ENCODE data around the gene MTMR12.
A peak's percentile ranks its signal among the peaks of the same experiment; 100 is the strongest.

MTMR12 gene, protein sequence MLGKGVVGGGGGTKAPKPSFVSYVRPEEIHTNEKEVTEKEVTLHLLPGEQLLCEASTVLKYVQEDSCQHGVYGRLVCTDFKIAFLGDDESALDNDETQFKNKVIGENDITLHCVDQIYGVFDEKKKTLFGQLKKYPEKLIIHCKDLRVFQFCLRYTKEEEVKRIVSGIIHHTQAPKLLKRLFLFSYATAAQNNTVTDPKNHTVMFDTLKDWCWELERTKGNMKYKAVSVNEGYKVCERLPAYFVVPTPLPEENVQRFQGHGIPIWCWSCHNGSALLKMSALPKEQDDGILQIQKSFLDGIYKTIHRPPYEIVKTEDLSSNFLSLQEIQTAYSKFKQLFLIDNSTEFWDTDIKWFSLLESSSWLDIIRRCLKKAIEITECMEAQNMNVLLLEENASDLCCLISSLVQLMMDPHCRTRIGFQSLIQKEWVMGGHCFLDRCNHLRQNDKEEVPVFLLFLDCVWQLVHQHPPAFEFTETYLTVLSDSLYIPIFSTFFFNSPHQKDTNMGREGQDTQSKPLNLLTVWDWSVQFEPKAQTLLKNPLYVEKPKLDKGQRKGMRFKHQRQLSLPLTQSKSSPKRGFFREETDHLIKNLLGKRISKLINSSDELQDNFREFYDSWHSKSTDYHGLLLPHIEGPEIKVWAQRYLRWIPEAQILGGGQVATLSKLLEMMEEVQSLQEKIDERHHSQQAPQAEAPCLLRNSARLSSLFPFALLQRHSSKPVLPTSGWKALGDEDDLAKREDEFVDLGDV

DNA sequence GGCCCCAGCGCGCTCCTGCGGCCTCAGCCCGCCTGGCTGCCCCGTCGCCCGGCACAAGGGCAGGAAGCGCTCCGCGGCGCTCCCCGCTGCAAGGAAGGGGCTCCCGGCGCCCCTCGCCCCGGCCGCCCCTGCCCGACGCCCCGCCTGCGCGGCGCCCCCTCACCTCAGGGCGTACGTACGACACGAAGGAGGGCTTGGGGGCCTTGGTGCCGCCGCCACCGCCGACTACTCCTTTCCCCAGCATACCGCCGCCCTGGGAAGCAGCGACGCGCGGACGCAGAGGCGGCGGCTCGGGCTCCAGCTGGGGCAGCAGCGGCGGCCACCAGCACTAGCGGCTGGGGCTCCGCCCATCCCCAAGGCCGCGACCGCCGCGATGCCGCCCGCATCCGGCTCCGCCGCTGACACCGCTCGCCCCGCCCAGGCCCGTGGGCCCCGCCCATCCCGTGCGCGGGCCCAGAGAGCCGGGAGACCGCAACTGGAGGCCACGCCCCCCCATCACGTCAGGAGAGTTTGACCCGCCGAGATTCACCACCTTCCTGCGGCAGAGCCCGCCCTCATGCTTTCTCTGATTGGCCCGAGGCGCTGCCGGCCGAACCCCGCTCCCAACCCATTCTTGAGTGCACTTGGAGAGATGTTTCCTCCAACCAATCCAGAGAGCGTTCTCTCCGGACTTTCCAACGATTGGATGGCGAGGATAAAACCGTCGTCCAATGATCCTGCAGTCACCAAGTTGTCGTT lies at the start of gene MTMR12:
Gene MTMR12, minus strand, starts transcription at position 345 of the 738 bp plus-strand sequence. Its CDS starts 101 bp downstream, at position 244.
- ATAC-seq (ENCODE audit: low read depth) (peak; percentile 96), DNase-seq (ENCODE audit: low spot score) (peak; percentile 100)
- TF ChIP-seq, protein P1, sequence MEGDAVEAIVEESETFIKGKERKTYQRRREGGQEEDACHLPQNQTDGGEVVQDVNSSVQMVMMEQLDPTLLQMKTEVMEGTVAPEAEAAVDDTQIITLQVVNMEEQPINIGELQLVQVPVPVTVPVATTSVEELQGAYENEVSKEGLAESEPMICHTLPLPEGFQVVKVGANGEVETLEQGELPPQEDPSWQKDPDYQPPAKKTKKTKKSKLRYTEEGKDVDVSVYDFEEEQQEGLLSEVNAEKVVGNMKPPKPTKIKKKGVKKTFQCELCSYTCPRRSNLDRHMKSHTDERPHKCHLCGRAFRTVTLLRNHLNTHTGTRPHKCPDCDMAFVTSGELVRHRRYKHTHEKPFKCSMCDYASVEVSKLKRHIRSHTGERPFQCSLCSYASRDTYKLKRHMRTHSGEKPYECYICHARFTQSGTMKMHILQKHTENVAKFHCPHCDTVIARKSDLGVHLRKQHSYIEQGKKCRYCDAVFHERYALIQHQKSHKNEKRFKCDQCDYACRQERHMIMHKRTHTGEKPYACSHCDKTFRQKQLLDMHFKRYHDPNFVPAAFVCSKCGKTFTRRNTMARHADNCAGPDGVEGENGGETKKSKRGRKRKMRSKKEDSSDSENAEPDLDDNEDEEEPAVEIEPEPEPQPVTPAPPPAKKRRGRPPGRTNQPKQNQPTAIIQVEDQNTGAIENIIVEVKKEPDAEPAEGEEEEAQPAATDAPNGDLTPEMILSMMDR (IDR thresholded peaks at IDR 0.05; ENCODE audit: poor library complexity, severe bottlenecking) = no peak
- Histone ChIP-seq H3K36me3 (ENCODE audit: low read depth) (no peaks in the 10 kb centered on the region), H3K27ac (ENCODE audit: poor library complexity, severe bottlenecking) (peak within 1 kb of the TSS; percentile 56), H3K4me1 (ENCODE audit: insufficient read depth, poor library complexity, severe bottlenecking) (no peaks in the 10 kb centered on the region), H3K4me3 (ENCODE audit: severe bottlenecking) (peak within 1 kb of the TSS; percentile 86), H3K27me3 (ENCODE audit: insufficient read depth, poor library complexity, severe bottlenecking) (no peaks in the 10 kb centered on the region), H3K9me3 (ENCODE audit: severe bottlenecking) (no peaks in the 10 kb centered on the region)

DNA sequence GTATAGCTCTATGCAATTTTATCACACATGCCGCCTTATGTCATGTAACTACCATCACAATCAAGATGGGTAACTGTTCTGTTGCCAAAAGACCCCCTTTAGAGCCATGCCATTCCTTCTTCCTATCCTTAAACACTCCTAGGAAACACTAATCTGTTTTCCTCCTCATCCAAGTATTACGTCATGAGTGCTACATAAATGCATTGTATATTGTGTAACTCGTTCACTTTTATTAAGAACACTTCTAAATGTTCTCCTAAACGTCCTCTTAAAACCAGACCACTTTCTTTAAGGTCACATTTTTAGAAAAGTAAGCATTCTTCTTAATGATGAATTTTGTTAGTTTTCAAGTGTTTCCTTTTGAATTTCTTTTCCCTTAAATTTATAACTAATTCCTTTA lies 49.8 kb upstream of the MTMR12 start:
- Histone ChIP-seq H3K27me3 (ENCODE audit: insufficient read depth, poor library complexity, severe bottlenecking) (no peaks in the 10 kb centered on the region), H3K36me3 (ENCODE audit: low read depth) (peaks cover 90% of the 10 kb centered on the region), H3K4me1 (ENCODE audit: insufficient read depth, poor library complexity, severe bottlenecking) (no peaks in the 10 kb centered on the region), H3K9me3 (ENCODE audit: severe bottlenecking) (no peaks in the 10 kb centered on the region), H3K4me3 (ENCODE audit: severe bottlenecking) (no peak overlapping the region), H3K27ac (ENCODE audit: poor library complexity, severe bottlenecking) (no peak overlapping the region)
- DNase-seq (ENCODE audit: low spot score) (no peak), ATAC-seq (ENCODE audit: low read depth) (no peak)
- TF ChIP-seq, protein P1 (IDR thresholded peaks at IDR 0.05; ENCODE audit: poor library complexity, severe bottlenecking) = no peak

DNA sequence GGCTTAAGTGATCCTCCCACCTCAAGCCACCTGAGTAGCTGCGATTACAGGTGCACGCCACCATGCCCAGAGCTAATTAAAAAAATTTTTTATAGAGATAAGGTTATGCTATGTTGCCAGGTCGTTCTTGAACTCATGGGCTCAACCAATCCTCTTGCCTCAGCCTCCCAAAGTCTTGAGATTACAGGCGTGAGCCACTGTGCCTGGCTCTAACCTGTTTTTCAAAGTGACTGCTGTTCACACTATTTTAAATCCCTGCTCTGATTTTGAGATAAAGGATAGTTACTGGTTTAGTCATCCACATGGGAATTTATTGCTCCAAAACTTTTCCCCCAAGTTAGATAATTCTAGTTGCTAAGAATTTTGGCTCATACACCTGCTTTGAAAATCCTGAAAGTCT lies 48.2 kb upstream of the MTMR12 start:
- peaks cover 90% of the 10 kb centered on the region for H3K36me3 ChIP-seq (ENCODE audit: low read depth)
- TF ChIP-seq, protein P1 (IDR thresholded peaks at IDR 0.05; ENCODE audit: poor library complexity, severe bottlenecking) = no peak
- H3K9me3 ChIP-seq (ENCODE audit: severe bottlenecking) = no peaks in the 10 kb centered on the region
- no peaks in the 10 kb centered on the region for H3K4me1 ChIP-seq (ENCODE audit: insufficient read depth, poor library complexity, severe bottlenecking)
- no peak overlapping the region for H3K27ac ChIP-seq (ENCODE audit: poor library complexity, severe bottlenecking)
- ATAC-seq (ENCODE audit: low read depth) (no peak), DNase-seq (ENCODE audit: low spot score) (no peak)
- H3K27me3 ChIP-seq (ENCODE audit: insufficient read depth, poor library complexity, severe bottlenecking) = no peaks in the 10 kb centered on the region
- H3K4me3 ChIP-seq (ENCODE audit: severe bottlenecking) = no peak overlapping the region

DNA sequence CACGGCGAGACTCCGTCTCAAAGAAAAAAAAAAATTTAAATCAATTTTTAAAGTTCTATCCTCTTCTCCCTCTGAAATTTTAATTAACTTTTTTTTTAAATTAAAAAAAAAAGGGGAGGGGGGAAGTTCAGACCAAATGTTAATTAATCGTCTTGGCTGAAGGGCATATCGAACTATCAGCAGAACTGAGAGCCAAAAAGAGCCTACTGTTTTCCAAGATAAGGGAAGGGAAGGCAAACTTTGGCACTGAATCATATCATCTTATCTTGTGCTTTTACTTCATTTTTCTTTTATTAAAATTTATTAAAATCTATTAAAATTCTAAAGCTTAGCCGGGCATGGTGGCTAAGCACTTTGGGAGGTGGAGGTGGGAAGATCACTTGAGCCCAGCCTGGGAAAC lies 45.9 kb upstream of the MTMR12 start:
- ATAC-seq (ENCODE audit: low read depth) = no peak
- Histone ChIP-seq H3K27ac (ENCODE audit: poor library complexity, severe bottlenecking) (no peak overlapping the region), H3K27me3 (ENCODE audit: insufficient read depth, poor library complexity, severe bottlenecking) (no peaks in the 10 kb centered on the region), H3K4me1 (ENCODE audit: insufficient read depth, poor library complexity, severe bottlenecking) (no peaks in the 10 kb centered on the region), H3K36me3 (ENCODE audit: low read depth) (peaks cover 92% of the 10 kb centered on the region), H3K4me3 (ENCODE audit: severe bottlenecking) (no peak overlapping the region), H3K9me3 (ENCODE audit: severe bottlenecking) (no peaks in the 10 kb centered on the region)
- TF ChIP-seq, protein P1 (IDR thresholded peaks at IDR 0.05; ENCODE audit: poor library complexity, severe bottlenecking) = no peak
- DNase-seq (ENCODE audit: low spot score) = no peak

All from RWPE2 (cell line).